Measurements from ENCODE around the gene RNF13.

The RNF13 gene

GRCh38 chr3:149796026-149796425 is 17.0 kb upstream of the RNF13 start:
- no peak overlapping the region for H3K27ac ChIP-seq (ENCODE audit: poor library complexity, severe bottlenecking)
- H3K4me1 ChIP-seq (ENCODE audit: insufficient read depth, poor library complexity, severe bottlenecking) = peaks cover 12% of the 10 kb centered on the region
- TF ChIP-seq, protein P1, sequence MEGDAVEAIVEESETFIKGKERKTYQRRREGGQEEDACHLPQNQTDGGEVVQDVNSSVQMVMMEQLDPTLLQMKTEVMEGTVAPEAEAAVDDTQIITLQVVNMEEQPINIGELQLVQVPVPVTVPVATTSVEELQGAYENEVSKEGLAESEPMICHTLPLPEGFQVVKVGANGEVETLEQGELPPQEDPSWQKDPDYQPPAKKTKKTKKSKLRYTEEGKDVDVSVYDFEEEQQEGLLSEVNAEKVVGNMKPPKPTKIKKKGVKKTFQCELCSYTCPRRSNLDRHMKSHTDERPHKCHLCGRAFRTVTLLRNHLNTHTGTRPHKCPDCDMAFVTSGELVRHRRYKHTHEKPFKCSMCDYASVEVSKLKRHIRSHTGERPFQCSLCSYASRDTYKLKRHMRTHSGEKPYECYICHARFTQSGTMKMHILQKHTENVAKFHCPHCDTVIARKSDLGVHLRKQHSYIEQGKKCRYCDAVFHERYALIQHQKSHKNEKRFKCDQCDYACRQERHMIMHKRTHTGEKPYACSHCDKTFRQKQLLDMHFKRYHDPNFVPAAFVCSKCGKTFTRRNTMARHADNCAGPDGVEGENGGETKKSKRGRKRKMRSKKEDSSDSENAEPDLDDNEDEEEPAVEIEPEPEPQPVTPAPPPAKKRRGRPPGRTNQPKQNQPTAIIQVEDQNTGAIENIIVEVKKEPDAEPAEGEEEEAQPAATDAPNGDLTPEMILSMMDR (IDR thresholded peaks at IDR 0.05; ENCODE audit: poor library complexity, severe bottlenecking) = no peak
- no peaks in the 10 kb centered on the region for H3K9me3 ChIP-seq (ENCODE audit: severe bottlenecking)
- H3K36me3 ChIP-seq (ENCODE audit: low read depth) = no peaks in the 10 kb centered on the region
- no peak for DNase-seq (ENCODE audit: low spot score)
- no peaks in the 10 kb centered on the region for H3K27me3 ChIP-seq (ENCODE audit: insufficient read depth, poor library complexity, severe bottlenecking)
- no peak overlapping the region for H3K4me3 ChIP-seq (ENCODE audit: severe bottlenecking)
- ATAC-seq (ENCODE audit: low read depth) = no peak

GRCh38 chr3:149800693-149801092 is 12.3 kb upstream of the RNF13 start:
- ATAC-seq (ENCODE audit: low read depth) = no peak
- H3K27ac ChIP-seq (ENCODE audit: poor library complexity, severe bottlenecking) = no peak overlapping the region
- H3K36me3 ChIP-seq (ENCODE audit: low read depth) = no peaks in the 10 kb centered on the region
- no peaks in the 10 kb centered on the region for H3K4me1 ChIP-seq (ENCODE audit: insufficient read depth, poor library complexity, severe bottlenecking)
- no peak for DNase-seq (ENCODE audit: low spot score)
- TF ChIP-seq, protein P1 (IDR thresholded peaks at IDR 0.05; ENCODE audit: poor library complexity, severe bottlenecking) = no peak
- no peaks in the 10 kb centered on the region for H3K9me3 ChIP-seq (ENCODE audit: severe bottlenecking)
- no peak overlapping the region for H3K4me3 ChIP-seq (ENCODE audit: severe bottlenecking)
- H3K27me3 ChIP-seq (ENCODE audit: insufficient read depth, poor library complexity, severe bottlenecking) = no peaks in the 10 kb centered on the region

DNA sequence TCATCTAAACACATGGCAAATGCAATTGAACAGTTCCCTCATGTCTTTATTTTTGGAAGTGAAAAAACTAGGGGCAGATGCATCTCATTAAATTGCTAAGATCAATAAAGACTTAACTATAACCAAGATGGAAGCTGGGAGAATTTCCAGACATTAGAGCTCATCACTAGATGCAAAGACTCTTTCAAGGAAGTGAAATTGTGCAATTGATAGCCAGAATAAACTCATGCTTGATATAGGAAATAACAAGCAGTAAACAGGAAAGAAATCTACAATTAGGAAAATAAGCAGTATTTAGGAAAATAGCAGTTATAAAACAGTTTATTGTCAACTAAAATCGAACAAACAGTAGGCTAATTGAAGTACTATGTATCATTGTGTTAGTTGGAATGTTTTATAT is 11.8 kb upstream of the RNF13 start:
- ATAC-seq (ENCODE audit: low read depth) = no peak
- no peaks in the 10 kb centered on the region for H3K27me3 ChIP-seq (ENCODE audit: insufficient read depth, poor library complexity, severe bottlenecking)
- no peaks in the 10 kb centered on the region for H3K4me1 ChIP-seq (ENCODE audit: insufficient read depth, poor library complexity, severe bottlenecking)
- no peaks in the 10 kb centered on the region for H3K9me3 ChIP-seq (ENCODE audit: severe bottlenecking)
- no peak overlapping the region for H3K4me3 ChIP-seq (ENCODE audit: severe bottlenecking)
- DNase-seq (ENCODE audit: low spot score) = no peak
- H3K36me3 ChIP-seq (ENCODE audit: low read depth) = no peaks in the 10 kb centered on the region
- TF ChIP-seq, protein P1 (IDR thresholded peaks at IDR 0.05; ENCODE audit: poor library complexity, severe bottlenecking) = no peak
- H3K27ac ChIP-seq (ENCODE audit: poor library complexity, severe bottlenecking) = no peak overlapping the region

- H3K36me3 ChIP-seq (ENCODE audit: low read depth) = no peaks in the 10 kb centered on the region
- no peak for ATAC-seq (ENCODE audit: low read depth)
- H3K27me3 ChIP-seq (ENCODE audit: insufficient read depth, poor library complexity, severe bottlenecking) = no peaks in the 10 kb centered on the region
- no peak overlapping the region for H3K27ac ChIP-seq (ENCODE audit: poor library complexity, severe bottlenecking)
- H3K4me3 ChIP-seq (ENCODE audit: severe bottlenecking) = no peak overlapping the region
- no peaks in the 10 kb centered on the region for H3K9me3 ChIP-seq (ENCODE audit: severe bottlenecking)
- TF ChIP-seq, protein P1 (IDR thresholded peaks at IDR 0.05; ENCODE audit: poor library complexity, severe bottlenecking) = no peak
- DNase-seq (ENCODE audit: low spot score) = no peak
- no peaks in the 10 kb centered on the region for H3K4me1 ChIP-seq (ENCODE audit: insufficient read depth, poor library complexity, severe bottlenecking)
Observed at GRCh38 chr3:149801639-149802038, 11.4 kb upstream of the RNF13 start.

- H3K9me3 ChIP-seq (ENCODE audit: severe bottlenecking) = no peaks in the 10 kb centered on the region
- no peak overlapping the region for H3K27ac ChIP-seq (ENCODE audit: poor library complexity, severe bottlenecking)
- ATAC-seq (ENCODE audit: low read depth) = no peak
- H3K4me3 ChIP-seq (ENCODE audit: severe bottlenecking) = no peak overlapping the region
- TF ChIP-seq, protein P1 (IDR thresholded peaks at IDR 0.05; ENCODE audit: poor library complexity, severe bottlenecking) = no peak
- H3K4me1 ChIP-seq (ENCODE audit: insufficient read depth, poor library complexity, severe bottlenecking) = peaks cover 3% of the 10 kb centered on the region
- H3K27me3 ChIP-seq (ENCODE audit: insufficient read depth, poor library complexity, severe bottlenecking) = no peaks in the 10 kb centered on the region
- no peaks in the 10 kb centered on the region for H3K36me3 ChIP-seq (ENCODE audit: low read depth)
- DNase-seq (ENCODE audit: low spot score) = no peak
Observed at GRCh38 chr3:149806171-149806778, 6.7 kb upstream of the RNF13 start.

All from RWPE2 (cell line).